Measurements from ENCODE around the gene TMCC1.

- TF ChIP-seq, protein P1, sequence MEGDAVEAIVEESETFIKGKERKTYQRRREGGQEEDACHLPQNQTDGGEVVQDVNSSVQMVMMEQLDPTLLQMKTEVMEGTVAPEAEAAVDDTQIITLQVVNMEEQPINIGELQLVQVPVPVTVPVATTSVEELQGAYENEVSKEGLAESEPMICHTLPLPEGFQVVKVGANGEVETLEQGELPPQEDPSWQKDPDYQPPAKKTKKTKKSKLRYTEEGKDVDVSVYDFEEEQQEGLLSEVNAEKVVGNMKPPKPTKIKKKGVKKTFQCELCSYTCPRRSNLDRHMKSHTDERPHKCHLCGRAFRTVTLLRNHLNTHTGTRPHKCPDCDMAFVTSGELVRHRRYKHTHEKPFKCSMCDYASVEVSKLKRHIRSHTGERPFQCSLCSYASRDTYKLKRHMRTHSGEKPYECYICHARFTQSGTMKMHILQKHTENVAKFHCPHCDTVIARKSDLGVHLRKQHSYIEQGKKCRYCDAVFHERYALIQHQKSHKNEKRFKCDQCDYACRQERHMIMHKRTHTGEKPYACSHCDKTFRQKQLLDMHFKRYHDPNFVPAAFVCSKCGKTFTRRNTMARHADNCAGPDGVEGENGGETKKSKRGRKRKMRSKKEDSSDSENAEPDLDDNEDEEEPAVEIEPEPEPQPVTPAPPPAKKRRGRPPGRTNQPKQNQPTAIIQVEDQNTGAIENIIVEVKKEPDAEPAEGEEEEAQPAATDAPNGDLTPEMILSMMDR (IDR thresholded peaks at IDR 0.05), result no peak
- TF ChIP-seq POLR2A (IDR thresholded peaks at IDR 0.05) (no peak), POLR2AphosphoS5 (IDR thresholded peaks at IDR 0.05) (no peak), EP300 (IDR thresholded peaks at IDR 0.05; ENCODE audit: low read depth) (no peak)
Observed at GRCh38 chr3:129734449-129734848, 159.1 kb downstream of the TMCC1 start.

All from transverse colon (tissue), 4 donors.